ENCODE measurements around the gene CCDC201.

Gene CCDC201

DNA sequence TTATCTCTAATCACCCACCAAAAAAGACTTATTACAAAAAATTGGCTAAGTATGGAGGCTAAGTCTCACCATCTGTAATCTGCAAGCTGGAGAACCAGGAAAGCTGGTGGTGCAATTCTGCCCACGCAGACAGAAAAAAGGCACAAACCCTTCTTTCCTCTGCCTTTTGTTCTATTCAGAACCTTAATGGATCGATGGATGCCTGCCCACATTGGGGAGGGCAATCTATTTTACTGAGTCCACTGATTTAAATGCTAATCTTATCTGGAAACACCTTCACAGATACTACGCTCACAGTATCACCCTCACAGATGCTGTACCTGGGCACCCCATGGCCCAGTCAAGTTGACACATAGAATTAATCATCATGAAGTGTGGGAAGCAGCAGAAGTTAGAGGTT is 38.0 kb upstream of the CCDC201 start:
- no peak for DNase-seq (ENCODE audit: low read depth, low spot score)
- peaks cover 23% of the 10 kb centered on the region for H3K36me3 ChIP-seq (ENCODE audit: insufficient read depth, insufficient read length, low read length)
- no peak overlapping the region for H3K9ac ChIP-seq (ENCODE audit: insufficient read length, low read depth)
- no peaks in the 10 kb centered on the region for H3K4me1 ChIP-seq (ENCODE audit: insufficient read depth, insufficient read length)
- H3K9me3 ChIP-seq (ENCODE audit: insufficient read depth, low read length) = no peaks in the 10 kb centered on the region
- H3K27me3 ChIP-seq (ENCODE audit: insufficient read depth, insufficient read length) = no peaks in the 10 kb centered on the region
- no peak overlapping the region for H3K4me3 ChIP-seq (ENCODE audit: insufficient read length, low read depth)
- TF ChIP-seq SUZ12 (IDR thresholded peaks at IDR 0.05; ENCODE audit: extremely low read depth, insufficient read depth, insufficient read length) (no peak), YY1 (IDR thresholded peaks at IDR 0.05; ENCODE audit: insufficient read depth, insufficient read length) (no peak), ZNF274 (IDR thresholded peaks at IDR 0.05; ENCODE audit: low read depth, low read length) (no peak)

DNA sequence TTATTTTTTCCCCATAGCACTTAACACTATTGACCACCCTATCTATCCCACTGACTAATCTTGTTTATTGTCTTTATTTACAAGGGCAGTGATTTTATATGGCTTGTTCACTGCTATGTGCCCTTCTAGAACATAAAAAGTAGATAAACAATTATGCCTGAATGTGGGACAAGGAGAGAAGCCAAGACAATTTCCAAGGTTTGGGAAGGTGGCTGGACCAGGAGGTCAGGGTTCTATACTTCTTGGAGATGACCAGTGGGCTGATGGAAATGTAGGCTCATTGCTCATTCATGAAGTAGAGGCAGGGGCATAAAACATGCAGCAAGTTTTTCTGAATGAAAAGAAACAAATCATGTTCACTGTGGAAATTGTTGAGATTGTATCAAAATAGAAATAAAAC is 36.7 kb upstream of the CCDC201 start:
- no peak for DNase-seq (ENCODE audit: low read depth, low spot score)
- Histone ChIP-seq H3K9ac (ENCODE audit: insufficient read length, low read depth) (no peak overlapping the region), H3K36me3 (ENCODE audit: insufficient read depth, insufficient read length, low read length) (peaks cover 12% of the 10 kb centered on the region), H3K9me3 (ENCODE audit: insufficient read depth, low read length) (no peaks in the 10 kb centered on the region), H3K4me3 (ENCODE audit: insufficient read length, low read depth) (no peak overlapping the region), H3K4me1 (ENCODE audit: insufficient read depth, insufficient read length) (no peaks in the 10 kb centered on the region), H3K27me3 (ENCODE audit: insufficient read depth, insufficient read length) (no peaks in the 10 kb centered on the region)
- TF ChIP-seq ZNF274 (IDR thresholded peaks at IDR 0.05; ENCODE audit: low read depth, low read length) (no peak), YY1 (IDR thresholded peaks at IDR 0.05; ENCODE audit: insufficient read depth, insufficient read length) (no peak), SUZ12 (IDR thresholded peaks at IDR 0.05; ENCODE audit: extremely low read depth, insufficient read depth, insufficient read length) (no peak)

DNA sequence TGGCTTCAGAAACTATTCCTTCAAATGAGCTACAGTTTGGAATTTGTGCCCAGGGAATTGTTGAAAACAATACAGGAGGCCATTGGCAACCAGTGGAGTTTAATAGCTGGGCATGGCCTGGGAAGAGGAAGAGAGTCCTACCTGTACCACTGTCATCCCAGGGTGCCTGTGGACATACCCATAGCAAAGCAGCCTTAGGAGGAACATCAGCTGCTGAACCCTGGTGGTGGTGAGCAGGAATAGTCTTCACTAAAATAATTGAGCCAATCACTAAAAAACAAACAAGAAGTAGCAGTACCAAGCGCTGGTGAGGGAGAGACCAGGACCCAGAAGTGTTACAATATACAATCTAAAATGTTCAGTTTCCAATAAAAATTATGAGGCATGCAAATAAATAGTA is 29.9 kb upstream of the CCDC201 start:
- DNase-seq (ENCODE audit: low read depth, low spot score) = no peak
- TF ChIP-seq ZNF274 (IDR thresholded peaks at IDR 0.05; ENCODE audit: low read depth, low read length) (no peak), SUZ12 (IDR thresholded peaks at IDR 0.05; ENCODE audit: extremely low read depth, insufficient read depth, insufficient read length) (no peak), YY1 (IDR thresholded peaks at IDR 0.05; ENCODE audit: insufficient read depth, insufficient read length) (no peak)
- no peak overlapping the region for H3K4me3 ChIP-seq (ENCODE audit: insufficient read length, low read depth)

DNA sequence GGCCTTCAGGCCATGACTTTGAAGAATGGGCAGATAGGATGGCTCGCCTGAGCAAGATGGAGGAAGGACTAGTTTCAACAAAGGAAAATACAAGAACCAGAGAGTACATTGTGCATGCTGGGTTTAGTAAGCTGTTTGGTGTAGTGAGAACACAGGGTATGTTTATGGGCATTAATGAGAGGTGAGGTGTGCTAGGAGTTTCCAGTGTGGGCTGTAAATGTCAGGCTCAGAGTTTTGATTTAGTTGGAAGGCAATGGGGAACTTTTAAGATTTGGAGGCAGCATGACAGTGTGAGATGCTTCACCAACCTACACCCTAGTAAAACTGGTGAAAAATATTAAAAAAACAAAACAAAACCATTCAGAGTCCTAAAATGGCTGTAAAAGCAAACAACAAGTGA is 28.7 kb upstream of the CCDC201 start:
- Histone ChIP-seq H3K4me3 (ENCODE audit: insufficient read length, low read depth) (no peak overlapping the region), H3K36me3 (ENCODE audit: insufficient read depth, insufficient read length, low read length) (no peaks in the 10 kb centered on the region), H3K9ac (ENCODE audit: insufficient read length, low read depth) (no peak overlapping the region), H3K9me3 (ENCODE audit: insufficient read depth, low read length) (no peaks in the 10 kb centered on the region; the same call in 1 of the 2 replicates), H3K4me1 (ENCODE audit: insufficient read depth, insufficient read length) (no peaks in the 10 kb centered on the region), H3K27me3 (ENCODE audit: insufficient read depth, insufficient read length) (no peaks in the 10 kb centered on the region)
- TF ChIP-seq YY1 (IDR thresholded peaks at IDR 0.05; ENCODE audit: insufficient read depth, insufficient read length) (no peak), ZNF274 (IDR thresholded peaks at IDR 0.05; ENCODE audit: low read depth, low read length) (no peak), SUZ12 (IDR thresholded peaks at IDR 0.05; ENCODE audit: extremely low read depth, insufficient read depth, insufficient read length) (no peak)
- DNase-seq (ENCODE audit: low read depth, low spot score) = no peak

More for the DNA sequence above, 29.9 kb upstream of the CCDC201 start:
- no peaks in the 10 kb centered on the region; the same call in 1 of the 2 replicates for H3K9me3 ChIP-seq (ENCODE audit: insufficient read depth, low read length)
- no peaks in the 10 kb centered on the region for H3K4me1 ChIP-seq (ENCODE audit: insufficient read depth, insufficient read length)
- no peaks in the 10 kb centered on the region for H3K36me3 ChIP-seq (ENCODE audit: insufficient read depth, insufficient read length, low read length)
- H3K27me3 ChIP-seq (ENCODE audit: insufficient read depth, insufficient read length) = no peaks in the 10 kb centered on the region
- no peak overlapping the region for H3K9ac ChIP-seq (ENCODE audit: insufficient read length, low read depth)

GRCh38 chr7:45898222-45898621 is 25.3 kb upstream of the CCDC201 start:
- H3K9ac ChIP-seq (ENCODE audit: insufficient read length, low read depth) = no peak overlapping the region
- no peak for DNase-seq (ENCODE audit: low read depth, low spot score)
- no peaks in the 10 kb centered on the region for H3K27me3 ChIP-seq (ENCODE audit: insufficient read depth, insufficient read length)
- no peaks in the 10 kb centered on the region; the same call in 1 of the 2 replicates for H3K9me3 ChIP-seq (ENCODE audit: insufficient read depth, low read length)
- H3K4me1 ChIP-seq (ENCODE audit: insufficient read depth, insufficient read length) = no peaks in the 10 kb centered on the region
- no peak for TF ChIP-seq ZNF274 (IDR thresholded peaks at IDR 0.05; ENCODE audit: low read depth, low read length)
- no peak overlapping the region for H3K4me3 ChIP-seq (ENCODE audit: insufficient read length, low read depth)
- H3K36me3 ChIP-seq (ENCODE audit: insufficient read depth, insufficient read length, low read length) = no peaks in the 10 kb centered on the region

DNA sequence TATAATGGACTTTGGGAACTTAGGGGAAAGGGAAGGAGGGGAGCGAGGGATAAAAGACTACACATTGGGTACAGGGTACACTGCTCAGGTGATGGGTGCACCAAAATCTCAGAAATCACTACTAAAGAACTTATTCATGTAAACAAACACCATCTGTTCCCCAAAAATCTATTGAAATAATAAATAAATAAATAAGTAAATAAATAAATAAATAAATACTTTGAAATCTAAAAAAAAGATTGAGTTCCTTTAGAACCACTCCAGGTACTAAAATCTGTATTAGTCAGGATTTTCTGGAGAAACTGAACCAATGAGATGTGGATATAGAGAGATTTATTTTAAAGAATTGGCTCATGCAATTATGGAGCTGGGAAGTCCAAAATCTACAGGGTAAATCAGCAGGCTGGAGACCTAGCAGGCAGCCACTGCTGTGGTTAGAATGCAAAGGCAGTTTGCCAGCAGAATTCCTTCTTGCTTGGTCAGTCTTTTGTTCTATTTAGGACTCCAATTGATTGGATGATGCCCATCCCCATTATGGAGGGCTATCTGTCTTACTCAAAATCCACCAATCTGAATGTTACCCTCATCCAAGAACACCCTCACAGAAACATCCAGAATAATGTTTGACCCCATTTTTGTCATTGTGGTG is 24.3 kb upstream of the CCDC201 start:
- Histone ChIP-seq H3K9me3 (ENCODE audit: insufficient read depth, low read length) (no peaks in the 10 kb centered on the region; the same call in 1 of the 2 replicates), H3K9ac (ENCODE audit: insufficient read length, low read depth) (no peak overlapping the region), H3K4me3 (ENCODE audit: insufficient read length, low read depth) (no peak overlapping the region), H3K36me3 (ENCODE audit: insufficient read depth, insufficient read length, low read length) (no peaks in the 10 kb centered on the region), H3K27me3 (ENCODE audit: insufficient read depth, insufficient read length) (peaks cover 3% of the 10 kb centered on the region), H3K4me1 (ENCODE audit: insufficient read depth, insufficient read length) (no peaks in the 10 kb centered on the region)
- DNase-seq (ENCODE audit: low read depth, low spot score) = no peak
- TF ChIP-seq SUZ12 (IDR thresholded peaks at IDR 0.05; ENCODE audit: extremely low read depth, insufficient read depth, insufficient read length) (no peak), ZNF274 (IDR thresholded peaks at IDR 0.05; ENCODE audit: low read depth, low read length) (no peak), YY1 (IDR thresholded peaks at IDR 0.05; ENCODE audit: insufficient read depth, insufficient read length) (no peak)

DNA sequence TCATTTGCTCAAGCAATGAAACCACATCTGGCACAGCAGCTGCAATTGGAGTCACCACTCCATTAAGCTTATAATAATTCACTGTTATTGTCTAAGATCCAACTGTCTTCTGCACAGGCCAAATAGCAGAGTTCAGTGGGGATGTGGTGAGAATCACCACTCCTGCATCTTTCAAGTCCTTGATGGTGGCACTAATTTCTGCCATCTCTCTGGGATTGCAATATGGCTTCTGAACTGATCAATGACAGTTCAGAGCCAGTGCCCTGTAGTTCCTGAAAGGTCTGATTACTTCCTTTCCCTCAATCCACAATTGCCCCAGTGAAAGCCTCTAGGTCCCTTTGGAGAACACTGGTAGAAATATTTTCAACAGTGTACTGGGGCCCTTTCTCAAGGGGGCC is 21.8 kb upstream of the CCDC201 start:
- H3K4me3 ChIP-seq (ENCODE audit: insufficient read length, low read depth) = no peak overlapping the region
- no peaks in the 10 kb centered on the region for H3K36me3 ChIP-seq (ENCODE audit: insufficient read depth, insufficient read length, low read length)
- H3K27me3 ChIP-seq (ENCODE audit: insufficient read depth, insufficient read length) = peaks cover 13% of the 10 kb centered on the region
- H3K9ac ChIP-seq (ENCODE audit: insufficient read length, low read depth) = no peak overlapping the region
- TF ChIP-seq SUZ12 (IDR thresholded peaks at IDR 0.05; ENCODE audit: extremely low read depth, insufficient read depth, insufficient read length) (no peak), ZNF274 (IDR thresholded peaks at IDR 0.05; ENCODE audit: low read depth, low read length) (no peak), YY1 (IDR thresholded peaks at IDR 0.05; ENCODE audit: insufficient read depth, insufficient read length) (no peak)
- no peak for DNase-seq (ENCODE audit: low read depth, low spot score)
- H3K9me3 ChIP-seq (ENCODE audit: insufficient read depth, low read length) = no peaks in the 10 kb centered on the region; the same call in 1 of the 2 replicates
- H3K4me1 ChIP-seq (ENCODE audit: insufficient read depth, insufficient read length) = no peaks in the 10 kb centered on the region

Data from NT2/D1 (cell line).